HTERT RPE-1 (cell line): ENCODE data around the gene THRB.

Source experiments
- in situ Hi-C: fragments of 300-500 bp; cut with MboI; formaldehyde crosslinking; loops from 4 replicates; pipeline ENCODE4 v1.14.3; 2020; ENCODE audit warnings: low sequenced_read_pairs

The THRB gene

GRCh38 chr3:24494618-24495325 is at the start of gene THRB:
THRB (minus strand) TSS chr3:24494850.
- in situ Hi-C loops, result no loop called here

GRCh38 chr3:24541935-24542334 is 47.3 kb upstream of the THRB start:
- in situ Hi-C loops, result no loop called here

GRCh38 chr3:24540821-24541220 is 46.2 kb upstream of the THRB start:
- in situ Hi-C loops, result no loop called here

- in situ Hi-C loops, result no loop called here
Measured at GRCh38 chr3:24539699-24540098, 45.0 kb upstream of the THRB start.

GRCh38 chr3:24538891-24539290 is 44.2 kb upstream of the THRB start:
- in situ Hi-C loops, result no loop called here

- in situ Hi-C loops, result no loop called here
Measured at GRCh38 chr3:24533561-24534193, 39.0 kb upstream of the THRB start.

- in situ Hi-C loops, result no loop called here
Measured at GRCh38 chr3:24530471-24530870, 35.8 kb upstream of the THRB start.

GRCh38 chr3:24529210-24529609 is 34.6 kb upstream of the THRB start:
- in situ Hi-C loops, result no loop called here

GRCh38 chr3:24526640-24527212 is 32.1 kb upstream of the THRB start:
- in situ Hi-C loops, result no loop called here

GRCh38 chr3:24525557-24525956 is 30.9 kb upstream of the THRB start:
- in situ Hi-C loops, result no loop called here

GRCh38 chr3:24525022-24525421 is 30.4 kb upstream of the THRB start:
- in situ Hi-C loops, result no loop called here

GRCh38 chr3:24523988-24524727 is 29.5 kb upstream of the THRB start:
- in situ Hi-C loops, result no loop called here

GRCh38 chr3:24523215-24523614 is 28.6 kb upstream of the THRB start:
- in situ Hi-C loops, result no loop called here

GRCh38 chr3:24522146-24522579 is 27.5 kb upstream of the THRB start:
- in situ Hi-C loops, result no loop called here

GRCh38 chr3:24521420-24522145 is 26.9 kb upstream of the THRB start:
- in situ Hi-C loops, result no loop called here

- in situ Hi-C loops, result no loop called here
Measured at GRCh38 chr3:24520976-24521419, 26.3 kb upstream of the THRB start.

- in situ Hi-C loops, result no loop called here
Measured at GRCh38 chr3:24520101-24520495, 25.4 kb upstream of the THRB start.

GRCh38 chr3:24519368-24520100 is 24.9 kb upstream of the THRB start:
- in situ Hi-C loops, result no loop called here

GRCh38 chr3:24518990-24519367 is 24.3 kb upstream of the THRB start:
- in situ Hi-C loops, result no loop called here

- in situ Hi-C loops, result no loop called here
Measured at GRCh38 chr3:24514119-24514518, 19.5 kb upstream of the THRB start.
